H1 (cell line): ENCODE measurements around the gene TNNI3. TPM values are rescaled to one million over a fixed set of nuclear protein-coding genes. Genes with fewer than 3 reads are reported as not detected.

ENCODE experiments used
- CBX8 ChIP-seq: fragments of 300-800, 300-1000 bp; sonication (generic); IDR thresholded peaks from 2 replicates; pipeline ENCODE4 v1.7.1; 2016; ENCODE audit warnings: low read depth, low read length, borderline replicate concordance
- RFX5 ChIP-seq: IDR thresholded peaks from 2 replicates; pipeline ENCODE4 v1.6.1; 2011; ENCODE audit warnings: low read depth, low read length, improper control_type of control experiment, borderline replicate concordance
- YY1 ChIP-seq: IDR thresholded peaks from 2 replicates; pipeline ENCODE4 v1.6.1; 2011; ENCODE audit warnings: low read depth, mild to moderate bottlenecking, low read length
- polyA plus RNA-seq, 7 experiments: library from polyadenylated mRNA; depleted of rRNA in 3 of 7; stranded (reverse) in 5 of 7; unstranded in 2 of 7; fragments of >200 nt in 5 of 7; fragments of 200-250 nt in 2 of 7; gene quantifications; 1 replicate in 5 of 7; 2 replicates in 1 of 7; 4 replicates in 1 of 7; pipeline versions ENCODE4 v1.2.1 to v1.2.3, GENCODE V29; 2011 to 2013; ENCODE audit warnings: missing spikeins in 2 of 7, mixed read lengths in 2 of 7
- total RNA-seq: library from RNA; stranded (reverse); fragmentation: NEBNext Ultra II Directional; extraction: Animal tissue kit (Norgen Biotek cat#: 25700); gene quantifications from 2 replicates; pipeline ENCODE4 v1.2.1, GENCODE V29; 2021

Gene TNNI3
- total and polyA plus RNA-seq, 2 of the 8 experiments (the other 6 are each of a cell fraction or from before 2014, with no cell fraction given), result 16.9 to 56.0 TPM

- TF ChIP-seq RFX5 (no peak), YY1 (no peak), CBX8 (no peak)
Observed at GRCh38 chr19:55175117-55175867, 17.8 kb upstream of the TNNI3 start (continued).
